ENCODE data around the gene GMCL2.

The GMCL2 gene

GRCh38 chr5:178170455-178170854 is 16.7 kb downstream of the GMCL2 start:
- TF ChIP-seq Cebpa-rat (IDR thresholded peaks at IDR 0.05), result no peak
- H3K9ac ChIP-seq, result no peak overlapping the region
- peaks cover 4% of the 10 kb centered on the region; the same call in 1 of the 2 replicates for H3K4me1 ChIP-seq
- no peaks in the 10 kb centered on the region for H4K20me1 ChIP-seq
- H3K27ac ChIP-seq, result no peak overlapping the region
- no peaks in the 10 kb centered on the region for H3K9me3 ChIP-seq
- no peak overlapping the region for H3K4me2 ChIP-seq
- no peak overlapping the region for H3K4me3 ChIP-seq
- no peaks in the 10 kb centered on the region for H3K36me3 ChIP-seq
- no peaks in the 10 kb centered on the region for H3K27me3 ChIP-seq

GRCh38 chr5:178165581-178165980 is 21.6 kb downstream of the GMCL2 start:
- H3K4me3 ChIP-seq, result no peak overlapping the region
- peaks cover 21% of the 10 kb centered on the region for H3K4me1 ChIP-seq
- H3K27me3 ChIP-seq, result no peaks in the 10 kb centered on the region
- H3K9me3 ChIP-seq, result no peaks in the 10 kb centered on the region
- no peak overlapping the region for H3K4me2 ChIP-seq
- TF ChIP-seq Cebpa-rat (IDR thresholded peaks at IDR 0.05), result no peak
- H3K9ac ChIP-seq, result no peak overlapping the region
- H3K27ac ChIP-seq, result no peak overlapping the region
- H4K20me1 ChIP-seq, result no peaks in the 10 kb centered on the region
- H3K36me3 ChIP-seq, result no peaks in the 10 kb centered on the region

GRCh38 chr5:178163772-178164735 is 23.1 kb downstream of the GMCL2 start:
- peak overlapping the region; percentile 71 for H3K4me2 ChIP-seq
- H3K4me3 ChIP-seq, result peak overlapping the region; percentile 10; the same call in 1 of the 2 replicates
- H4K20me1 ChIP-seq, result no peaks in the 10 kb centered on the region
- H3K9ac ChIP-seq, result 0 out of 2 replicates have a peak overlapping the region, but pooled peaks have one; percentile 23
- H3K27me3 ChIP-seq, result no peaks in the 10 kb centered on the region
- H3K4me1 ChIP-seq, result peaks cover 31% of the 10 kb centered on the region
- H3K9me3 ChIP-seq, result no peaks in the 10 kb centered on the region
- H3K36me3 ChIP-seq, result no peaks in the 10 kb centered on the region
- TF ChIP-seq Cebpa-rat (IDR thresholded peaks at IDR 0.05), result no peak
- no peak overlapping the region for H3K27ac ChIP-seq

- no peaks in the 10 kb centered on the region for H4K20me1 ChIP-seq
- H3K9ac ChIP-seq, result no peak overlapping the region
- H3K4me3 ChIP-seq, result no peak overlapping the region
- no peaks in the 10 kb centered on the region for H3K9me3 ChIP-seq
- peaks cover 26% of the 10 kb centered on the region for H3K4me1 ChIP-seq
- H3K4me2 ChIP-seq, result no peak overlapping the region
- H3K27ac ChIP-seq, result no peak overlapping the region
- H3K36me3 ChIP-seq, result no peaks in the 10 kb centered on the region
- no peak for TF ChIP-seq Cebpa-rat (IDR thresholded peaks at IDR 0.05)
- H3K27me3 ChIP-seq, result no peaks in the 10 kb centered on the region
These were observed 24.7 kb downstream of the GMCL2 start for GRCh38 chr5:178162481-178162880.

- H3K36me3 ChIP-seq, result no peaks in the 10 kb centered on the region
- no peaks in the 10 kb centered on the region for H4K20me1 ChIP-seq
- peak overlapping the region; percentile 35; the same call in 1 of the 2 replicates for H3K27ac ChIP-seq
- peaks cover 33% of the 10 kb centered on the region for H3K4me1 ChIP-seq
- H3K4me3 ChIP-seq, result no peak overlapping the region
- H3K9me3 ChIP-seq, result no peaks in the 10 kb centered on the region
- no peaks in the 10 kb centered on the region for H3K27me3 ChIP-seq
- peak overlapping the region; percentile 44 for H3K4me2 ChIP-seq
- no peak for TF ChIP-seq Cebpa-rat (IDR thresholded peaks at IDR 0.05)
- H3K9ac ChIP-seq, result no peak overlapping the region
These were observed 27.0 kb downstream of the GMCL2 start for GRCh38 chr5:178160176-178160575.

GRCh38 chr5:178155065-178155464 is 32.1 kb downstream of the GMCL2 start:
- Histone ChIP-seq H3K9ac (no peak overlapping the region), H4K20me1 (peaks cover 22% of the 10 kb centered on the region; the same call in 1 of the 2 replicates), H3K27me3 (no peaks in the 10 kb centered on the region), H3K4me2 (peak overlapping the region; percentile 87), H3K4me1 (peaks cover 40% of the 10 kb centered on the region), H3K27ac (peak overlapping the region; percentile 68), H3K36me3 (peaks cover 28% of the 10 kb centered on the region), H3K4me3 (peak overlapping the region; percentile 85; the same call in 1 of the 2 replicates), H3K9me3 (no peaks in the 10 kb centered on the region)
- TF ChIP-seq Cebpa-rat (IDR thresholded peaks at IDR 0.05), result no peak

- Histone ChIP-seq H3K27me3 (no peaks in the 10 kb centered on the region), H3K36me3 (peaks cover 41% of the 10 kb centered on the region), H3K27ac (peak within 1 kb of the TSS; percentile 81), H3K4me1 (peaks cover 36% of the 10 kb centered on the region), H3K9ac (peak within 1 kb of the TSS; percentile 91), H3K9me3 (no peaks in the 10 kb centered on the region), H4K20me1 (peaks cover 35% of the 10 kb centered on the region), H3K4me3 (peak within 1 kb of the TSS; percentile 85), H3K4me2 (peak within 1 kb of the TSS; percentile 99)
- TF ChIP-seq Cebpa-rat (IDR thresholded peaks at IDR 0.05), result peak; percentile 70; the same call in 1 of the 2 replicates
These were observed 33.4 kb downstream of the GMCL2 start, which contains the start of gene NHP2 for GRCh38 chr5:178153530-178154340. Gene NHP2, minus strand, starts transcription at chr5:178153885. Its CDS starts 68 bp downstream, at chr5:178153817.

- TF ChIP-seq Cebpa-rat (IDR thresholded peaks at IDR 0.05), result no peak
- H3K4me3 ChIP-seq, result peak overlapping the region; percentile 85
- no peaks in the 10 kb centered on the region for H3K27me3 ChIP-seq
- H3K36me3 ChIP-seq, result peaks cover 51% of the 10 kb centered on the region
- peak overlapping the region; percentile 81 for H3K27ac ChIP-seq
- H3K9ac ChIP-seq, result peak overlapping the region; percentile 91
- H3K9me3 ChIP-seq, result no peaks in the 10 kb centered on the region
- H3K4me1 ChIP-seq, result peaks cover 36% of the 10 kb centered on the region
- H4K20me1 ChIP-seq, result peaks cover 45% of the 10 kb centered on the region
- peak overlapping the region; percentile 99 for H3K4me2 ChIP-seq
These were observed 34.4 kb downstream of the GMCL2 start for GRCh38 chr5:178152491-178153444.
